Mesothelial cell of epicardium (in vitro differentiated cells): ENCODE data around the gene CCL25. TPM values are rescaled to one million over a fixed set of nuclear protein-coding genes. Genes with fewer than 3 reads are reported as not detected.

Source experiments
- DNase-seq, 2 experiments: peaks; one replicate each; pipeline ENCODE4 v3.0.0; 2021; ENCODE audit warnings: low spot score in 2 of 2; ENCODE audit not compliant: unreplicated experiment in 2 of 2
- H3K27ac Mint-ChIP-seq: 2 replicates; pipeline ENCODE4 v1.8.0; 2021; ENCODE audit warnings: mixed read lengths
- H3K27me3 Mint-ChIP-seq: 2 replicates; pipeline ENCODE4 v1.8.0; 2021; ENCODE audit warnings: low read depth, mixed read lengths
- H3K36me3 Mint-ChIP-seq: 2 replicates; pipeline ENCODE4 v1.8.0; 2021; ENCODE audit warnings: mixed read lengths
- H3K4me1 Mint-ChIP-seq: 2 replicates; pipeline ENCODE4 v1.8.0; 2021; ENCODE audit warnings: mixed read lengths
- H3K4me3 Mint-ChIP-seq: 2 replicates; pipeline ENCODE4 v1.8.0; 2021; ENCODE audit warnings: mild to moderate bottlenecking, moderate library complexity, mixed read lengths
- H3K9me3 Mint-ChIP-seq: 2 replicates; pipeline ENCODE4 v1.8.0; 2021; ENCODE audit warnings: mixed read lengths
- total RNA-seq: library from RNA; stranded (reverse); gene quantifications from 3 replicates; pipeline ENCODE4 v1.2.1, GENCODE V29; 2021
- TF ChIP-seq, protein P1 (sequence below): fragments of 200-600 bp; sonication (generic); IDR thresholded peaks from one replicate; pipeline ENCODE4 v1.5.0; 2021; ENCODE audit warnings: antibody characterized with exemption; ENCODE audit not compliant: unreplicated experiment

The CCL25 gene
- total RNA-seq, 1 donor from 2014 or later: 0.42 TPM

DNA sequence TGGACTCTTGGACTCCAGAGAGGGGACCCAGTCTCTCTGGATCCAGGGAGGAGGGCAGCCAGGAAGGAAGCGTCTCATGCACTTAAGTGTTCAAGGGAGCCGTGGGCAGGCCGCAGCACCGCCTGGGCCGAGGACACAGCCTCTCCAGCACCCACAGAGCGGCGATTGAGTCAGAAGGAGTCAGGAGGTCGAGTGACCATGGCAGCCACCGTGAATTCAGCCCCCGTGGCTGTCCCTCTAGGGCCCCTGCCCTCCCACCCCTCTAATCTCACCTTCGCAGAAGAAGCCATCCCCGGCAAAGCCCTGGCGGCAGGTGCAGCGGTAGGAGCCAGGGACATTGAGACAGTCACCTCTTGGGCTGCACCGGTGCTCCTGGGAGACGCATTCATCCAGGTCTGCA lies 58.8 kb downstream of the CCL25 start:
- Mint-ChIP-seq H3K36me3 (peaks cover 26% of the 10 kb centered on the region), H3K27me3 (no peaks in the 10 kb centered on the region), H3K27ac (no peak overlapping the region), H3K4me1 (no peaks in the 10 kb centered on the region), H3K9me3 (no peaks in the 10 kb centered on the region), H3K4me3 (no peak overlapping the region)
- no peak for DNase-seq
- TF ChIP-seq, protein P1, sequence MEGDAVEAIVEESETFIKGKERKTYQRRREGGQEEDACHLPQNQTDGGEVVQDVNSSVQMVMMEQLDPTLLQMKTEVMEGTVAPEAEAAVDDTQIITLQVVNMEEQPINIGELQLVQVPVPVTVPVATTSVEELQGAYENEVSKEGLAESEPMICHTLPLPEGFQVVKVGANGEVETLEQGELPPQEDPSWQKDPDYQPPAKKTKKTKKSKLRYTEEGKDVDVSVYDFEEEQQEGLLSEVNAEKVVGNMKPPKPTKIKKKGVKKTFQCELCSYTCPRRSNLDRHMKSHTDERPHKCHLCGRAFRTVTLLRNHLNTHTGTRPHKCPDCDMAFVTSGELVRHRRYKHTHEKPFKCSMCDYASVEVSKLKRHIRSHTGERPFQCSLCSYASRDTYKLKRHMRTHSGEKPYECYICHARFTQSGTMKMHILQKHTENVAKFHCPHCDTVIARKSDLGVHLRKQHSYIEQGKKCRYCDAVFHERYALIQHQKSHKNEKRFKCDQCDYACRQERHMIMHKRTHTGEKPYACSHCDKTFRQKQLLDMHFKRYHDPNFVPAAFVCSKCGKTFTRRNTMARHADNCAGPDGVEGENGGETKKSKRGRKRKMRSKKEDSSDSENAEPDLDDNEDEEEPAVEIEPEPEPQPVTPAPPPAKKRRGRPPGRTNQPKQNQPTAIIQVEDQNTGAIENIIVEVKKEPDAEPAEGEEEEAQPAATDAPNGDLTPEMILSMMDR: no peak

Other genes starting within 250 kb of the CCL25 start
- gene EVI5L, start 222.5 kb upstream of the CCL25 start, total RNA-seq: 18.5 to 21.7 TPM (median 19.5 TPM) in 3 replicates
- gene PRR36, start 178.4 kb upstream of the CCL25 start, total RNA-seq: 23.4 to 25.1 TPM (median 24.0 TPM) in 3 replicates
- gene LRRC8E, start 164.2 kb upstream of the CCL25 start, total RNA-seq: 4.3 to 5.2 TPM (median 4.9 TPM) in 3 replicates
- 52.1 to 55.6 TPM (median 52.2 TPM) in 3 replicates for gene MAP2K7, start 148.9 kb upstream of the CCL25 start, total RNA-seq
- gene TGFBR3L, start 137.9 kb upstream of the CCL25 start, total RNA-seq: 1.2 to 1.7 TPM (median 1.2 TPM) in 3 replicates
- 15.6 to 16.8 TPM (median 16.3 TPM) in 3 replicates for gene SNAPC2, start 132.4 kb upstream of the CCL25 start, total RNA-seq
- 50.5 to 53.6 TPM (median 51.2 TPM) in 3 replicates for gene CTXN1, start 126.6 kb upstream of the CCL25 start, total RNA-seq
- 76.3 to 80.7 TPM (median 78.3 TPM) in 3 replicates for gene TIMM44, start 109.1 kb upstream of the CCL25 start, total RNA-seq
- 112 to 119 TPM (median 116 TPM) in 3 replicates for gene ELAVL1, start 47.1 kb upstream of the CCL25 start, total RNA-seq
- gene FBN3, start 96.8 kb downstream of the CCL25 start, total RNA-seq: 115 to 124 TPM (median 120 TPM) in 3 replicates
- gene CERS4, start 156.6 kb downstream of the CCL25 start, total RNA-seq: 60.1 to 72.7 TPM (median 67.0 TPM) in 3 replicates